PC-3 (cell line): Measurements from ENCODE around the gene KRT15. TPM values are rescaled to one million over a fixed set of nuclear protein-coding genes. Genes with fewer than 3 reads are reported as not detected.
A peak's percentile ranks its signal among the peaks of the same experiment; 100 is the strongest.

Experiments used
- ATAC-seq: fragments of 200-7000 bp; cut with Tn5 transposase; 2 replicates; pipeline ENCODE4 v1.9.1; 2020; ENCODE audit warnings: mild to moderate bottlenecking, moderate library complexity
- BruUV-seq: library from RNA; stranded (reverse); fragments of 400-500 nt; replicated peaks from 2 replicates; lab custom pipeline; 2021; lab: Mats Ljungman, UMichigan
- CTCF ChIA-PET: fragments of 300-600 bp; sonication (Branson Sonifier 250); formaldehyde crosslinking; loops from one replicate; lab custom pipeline; 2022; ENCODE audit warnings: antibody characterized with exemption; lab: Charles Lee
- POLR2A ChIA-PET: fragments of 300-600 bp; sonication (Branson Sonifier 250); formaldehyde crosslinking; loops from one replicate; lab custom pipeline; 2022; ENCODE audit warnings: antibody characterized with exemption; ENCODE audit not compliant: unreplicated experiment; lab: Charles Lee
- DNase-seq: peaks from one replicate; pipeline ENCODE4 v3.0.0-alpha.2; 2015
- H2AFZ ChIP-seq: fragments of 300-600 bp; sonication (generic); 2 replicates; pipeline ENCODE4 v1.6.0; 2016; ENCODE audit warnings: antibody characterized with exemption, low read length
- H3F3A ChIP-seq: fragments of 300-600 bp; sonication (generic); one replicate; pipeline ENCODE4 v1.6.0; 2017; ENCODE audit warnings: antibody characterized with exemption, low read length, control low read depth, mild to moderate bottlenecking; ENCODE audit not compliant: unreplicated experiment
- H3K27ac ChIP-seq: fragments of 300-600 bp; sonication (generic); 2 replicates; pipeline ENCODE4 v1.5.1; 2016; ENCODE audit warnings: mild to moderate bottlenecking, low read length
- H3K27me3 ChIP-seq: fragments of 300-600 bp; sonication (generic); 2 replicates; pipeline ENCODE4 v1.6.1; 2016; ENCODE audit warnings: low read length, mixed read lengths
- H3K36me3 ChIP-seq: fragments of 300-600 bp; sonication (generic); 2 replicates; pipeline ENCODE4 v1.6.1; 2016; ENCODE audit warnings: low read depth, mixed run types, low read length, mixed read lengths
- H3K4me1 ChIP-seq: fragments of 300-600 bp; sonication (generic); 2 replicates; pipeline ENCODE4 v1.5.1; 2016; ENCODE audit warnings: low read length; ENCODE audit not compliant: insufficient read depth
- H3K4me2 ChIP-seq: fragments of 300-600 bp; sonication (generic); 2 replicates; pipeline ENCODE4 v1.6.0; 2016; ENCODE audit warnings: low read length
- H3K4me3 ChIP-seq: fragments of 300-600 bp; sonication (generic); 2 replicates; pipeline ENCODE4 v1.5.1; 2016; ENCODE audit warnings: mild to moderate bottlenecking, low read length, mixed read lengths
- H3K79me2 ChIP-seq: fragments of 300-600 bp; sonication (generic); 2 replicates; pipeline ENCODE4 v1.6.1; 2017; ENCODE audit warnings: low read length, mixed read lengths
- H3K9ac ChIP-seq: fragments of 300-600 bp; sonication (generic); 2 replicates; pipeline ENCODE4 v1.6.0; 2016; ENCODE audit warnings: mild to moderate bottlenecking, low read length
- H3K9me2 ChIP-seq: fragments of 300-600 bp; sonication (generic); replicated peaks from 2 replicates; pipeline ENCODE4 v1.6.1; 2016; ENCODE audit warnings: mixed run types, low read length, mixed read lengths
- H3K9me3 ChIP-seq: fragments of 300-600 bp; sonication (generic); 2 replicates; pipeline ENCODE4 v1.6.1; 2016; ENCODE audit warnings: low read length, mixed read lengths
- H4K20me1 ChIP-seq: fragments of 300-600 bp; sonication (generic); 2 replicates; pipeline ENCODE4 v1.6.1; 2016; ENCODE audit warnings: low read length, mixed read lengths
- CTCF ChIP-seq: fragments of 300-600 bp; sonication (generic); conservative IDR thresholded peaks from 2 replicates; pipeline ENCODE4 v1.5.1; 2017; ENCODE audit warnings: antibody characterized with exemption, low read depth, mild to moderate bottlenecking, low read length
- EZH2 ChIP-seq: fragments of 300-600 bp; sonication (generic); IDR thresholded peaks from one replicate; pipeline ENCODE4 v1.6.1; 2017; ENCODE audit warnings: antibody characterized with exemption, mild to moderate bottlenecking, low read length; ENCODE audit not compliant: unreplicated experiment
- EZH2phosphoT487 ChIP-seq: fragments of 300-600 bp; sonication (generic); IDR thresholded peaks from 2 replicates; pipeline ENCODE4 v1.6.1; 2018; ENCODE audit warnings: mild to moderate bottlenecking, antibody characterized with exemption, low read length, borderline replicate concordance
- intact Hi-C: fragments of 100-400 bp; cut with micrococcal nuclease; formaldehyde crosslinking; loops from 2 replicates; pipeline ENCODE4 v1.9.0; 2023
- total RNA-seq: library from RNA; depleted of rRNA; stranded (reverse); fragments of >200 nt; gene quantifications from 2 replicates; pipeline ENCODE4 v1.2.3, GENCODE V29; 2014

KRT15 gene
- total RNA-seq, 1 experiment from 2014 or later, result 121 TPM

- DNase-seq (no peak), ATAC-seq (no peak)
- Histone ChIP-seq H2AFZ (no peak overlapping the region), H3K27me3 (no peaks in the 10 kb centered on the region), H3K36me3 (peaks cover 8% of the 10 kb centered on the region; the same call in 1 of the 2 replicates), H3K4me2 (peak overlapping the region; percentile 47), H3K27ac (peak overlapping the region; percentile 97; the same call in 1 of the 2 replicates), H3K4me3 (0 out of 2 replicates have a peak overlapping the region, but pooled peaks have one; percentile 18), H3K4me1 (peaks cover 55% of the 10 kb centered on the region), H3F3A (peaks cover 7% of the 10 kb centered on the region), H3K79me2 (no peaks in the 10 kb centered on the region), H4K20me1 (no peaks in the 10 kb centered on the region), H3K9me3 (no peaks in the 10 kb centered on the region), H3K9ac (no peak overlapping the region), H3K9me2 (no peaks in the 10 kb centered on the region)
- TF ChIP-seq EZH2phosphoT487 (no peak), CTCF (no peak), EZH2 (no peak)
- no TSS peak for BruUV-seq
- intact Hi-C loops, result loop anchor here (2.0 to 10.0 kb wide), 2 partner anchors 615 to 713 kb away; no protein-coding TSS in a partner anchor
- CTCF ChIA-PET, result interaction anchor here (0.6 to 1.8 kb wide), 2 partner anchors 15 to 31 kb away, joined by 3 to 8 read pairs; no protein-coding TSS in a partner anchor
- POLR2A ChIA-PET, result interaction anchor here (0.6 kb wide), 1 partner anchor 18 kb away, joined by 9 read pairs; no protein-coding TSS in a partner anchor
Observed at GRCh38 chr17:41518031-41518430, 659 bp downstream of the KRT15 start.

GRCh38 chr17:41516830-41517283 is 1.8 kb downstream of the KRT15 start:
- H4K20me1 ChIP-seq, result no peaks in the 10 kb centered on the region
- H3K4me2 ChIP-seq, result peak overlapping the region; percentile 47; the same call in 1 of the 2 replicates
- no peaks in the 10 kb centered on the region for H3F3A ChIP-seq
- no peak overlapping the region for H3K27ac ChIP-seq
- H3K4me3 ChIP-seq, result no peak overlapping the region
- DNase-seq (no peak), ATAC-seq (no peak)
- H3K9me2 ChIP-seq, result no peaks in the 10 kb centered on the region
- H3K4me1 ChIP-seq, result peaks cover 43% of the 10 kb centered on the region
- BruUV-seq, result no TSS peak
- H3K9ac ChIP-seq, result no peak overlapping the region
- no peaks in the 10 kb centered on the region for H3K9me3 ChIP-seq
- POLR2A ChIA-PET, result no interaction called here
- intact Hi-C loops, result loop anchor here (10.0 kb wide), 1 partner anchor 712 kb away; no protein-coding TSS in a partner anchor
- H2AFZ ChIP-seq, result no peak overlapping the region
- TF ChIP-seq EZH2phosphoT487, result no peak
- TF ChIP-seq CTCF, result no peak
- no peak for TF ChIP-seq EZH2
- no peaks in the 10 kb centered on the region for H3K79me2 ChIP-seq
- peaks cover 8% of the 10 kb centered on the region; the same call in 1 of the 2 replicates for H3K36me3 ChIP-seq
- H3K27me3 ChIP-seq, result no peaks in the 10 kb centered on the region
- CTCF ChIA-PET, result no interaction called here

- Histone ChIP-seq H3K79me2 (no peaks in the 10 kb centered on the region), H4K20me1 (no peaks in the 10 kb centered on the region), H3K9me3 (no peaks in the 10 kb centered on the region), H3F3A (no peaks in the 10 kb centered on the region), H2AFZ (no peak overlapping the region), H3K36me3 (peaks cover 8% of the 10 kb centered on the region; the same call in 1 of the 2 replicates), H3K9me2 (no peaks in the 10 kb centered on the region), H3K9ac (no peak overlapping the region), H3K27ac (no peak overlapping the region), H3K27me3 (no peaks in the 10 kb centered on the region), H3K4me3 (no peak overlapping the region), H3K4me2 (no peak overlapping the region), H3K4me1 (peaks cover 41% of the 10 kb centered on the region)
- DNase-seq, result no peak
- POLR2A ChIA-PET, result no interaction called here
- BruUV-seq, result no TSS peak
- TF ChIP-seq EZH2 (no peak), EZH2phosphoT487 (no peak), CTCF (no peak)
- no peak for ATAC-seq
- CTCF ChIA-PET, result no interaction called here
- intact Hi-C loops, result loop anchor here (10.0 kb wide), 1 partner anchor 711 kb away; no protein-coding TSS in a partner anchor
Observed at GRCh38 chr17:41516147-41516829, 2.4 kb downstream of the KRT15 start.
